GM12878 (cell line): ENCODE measurements around the gene APCDD1L. TPM values are rescaled to one million over a fixed set of nuclear protein-coding genes. Genes with fewer than 3 reads are reported as not detected.

ENCODE experiments used
- ATAC-seq: fragments of 200-7000 bp; cut with Tn5 transposase; 3 replicates; pipeline ENCODE4 v1.9.1; 2020; ENCODE audit warnings: mild to moderate bottlenecking, moderate library complexity
- BruUV-seq: library from RNA; stranded (reverse); fragments of 400-500 nt; replicated peaks from 2 replicates; lab custom pipeline; 2021; lab: Mats Ljungman, UMichigan
- CTCF ChIA-PET: fragments of 300-600 bp; sonication (Branson Sonifier 250); formaldehyde crosslinking; extraction: SDS; loops from one replicate; lab custom pipeline; 2021; ENCODE audit warnings: inconsistent platforms; lab: Yijun Ruan, JAX
- POLR2A ChIA-PET: fragments of 350-600 bp; formaldehyde crosslinking; extraction: SDS; loops from one replicate; lab custom pipeline; 2021; ENCODE audit warnings: inconsistent platforms; lab: Charles Lee
- RAD21 ChIA-PET: fragments of 300-600 bp; sonication (Branson Sonifier 250); formaldehyde crosslinking; loops from one replicate; lab custom pipeline; 2023; ENCODE audit warnings: antibody characterized with exemption; ENCODE audit not compliant: unreplicated experiment; lab: Charles Lee
- SMC1A ChIA-PET: fragments of 300-600 bp; sonication (Branson Sonifier 250); formaldehyde crosslinking; loops from one replicate; lab custom pipeline; 2023; ENCODE audit not compliant: unreplicated experiment, uncharacterized antibody; lab: Charles Lee
- DNase-seq: peaks from one replicate; pipeline ENCODE4 v3.0.0-alpha.2; 2011; ENCODE audit warnings: low read depth, low spot score
- FAIRE-seq: peaks from 3 replicates; lab custom pipeline; 2011; peaks lifted over from hg19 to GRCh38; lab: Jason Lieb, UNC
- H2AFZ ChIP-seq: 2 replicates; pipeline ENCODE4 v1.6.0; 2011; ENCODE audit warnings: low read depth, low read length, control low read depth; ENCODE audit not compliant: control insufficient read depth
- H3K27ac ChIP-seq: 2 replicates; pipeline ENCODE4 v1.5.1; 2011; ENCODE audit warnings: control low read depth; ENCODE audit not compliant: control insufficient read depth, insufficient read depth
- H3K27me3 ChIP-seq, 2 experiments: replicated peaks in 1 of 2; 2 replicates each; pipeline versions ENCODE4 v1.6.0 to v1.6.1; 2011; ENCODE audit warnings: low read length in 1 of 2; ENCODE audit not compliant: control insufficient read depth in 2 of 2, insufficient read depth in 2 of 2
- H3K36me3 ChIP-seq, 2 experiments: 2 replicates each; pipeline ENCODE4 v1.5.1; 2011; ENCODE audit warnings: low read length in 1 of 2; ENCODE audit not compliant: control insufficient read depth in 2 of 2, insufficient read depth in 2 of 2
- H3K4me1 ChIP-seq: 2 replicates; pipeline ENCODE4 v1.6.1; 2011; ENCODE audit warnings: mild to moderate bottlenecking, low read length, moderate library complexity, mixed read lengths; ENCODE audit not compliant: control insufficient read depth, insufficient read depth
- H3K4me2 ChIP-seq: 2 replicates; pipeline ENCODE4 v1.6.0; 2011; ENCODE audit warnings: control low read depth; ENCODE audit not compliant: control insufficient read depth, insufficient read depth
- H3K4me3 ChIP-seq: fragments of 200-600 bp; sonication (generic); 2 replicates; pipeline ENCODE4 v1.5.1; 2016
- H3K79me2 ChIP-seq: 2 replicates; pipeline ENCODE4 v1.6.0; 2011; ENCODE audit warnings: low read length; ENCODE audit not compliant: control insufficient read depth, insufficient read depth
- H3K9ac ChIP-seq: 2 replicates; pipeline ENCODE4 v1.8.0; 2011; ENCODE audit warnings: low read length, control low read depth, mixed read lengths; ENCODE audit not compliant: control insufficient read depth, insufficient read depth
- H3K9me3 ChIP-seq: replicated peaks from 3 replicates; pipeline ENCODE4 v1.5.1; 2011; ENCODE audit warnings: mild to moderate bottlenecking, low read length; ENCODE audit not compliant: control insufficient read depth, insufficient read depth
- H4K20me1 ChIP-seq: 2 replicates; pipeline ENCODE4 v1.6.0; 2011; ENCODE audit not compliant: control insufficient read depth, insufficient read depth
- ATF7 ChIP-seq: fragments of 450-650 bp; IDR thresholded peaks from 2 replicates; pipeline ENCODE4 v1.6.1; 2016; ENCODE audit warnings: low read depth, mild to moderate bottlenecking
- PRDM15 ChIP-seq: fragments of 450-650 bp; formaldehyde crosslinking; IDR thresholded peaks from 2 replicates; pipeline ENCODE4 v1.4.0; 2020; ENCODE audit warnings: mild to moderate bottlenecking, moderate library complexity
- SP1 ChIP-seq: IDR thresholded peaks from one replicate; pipeline ENCODE4 v1.6.1; 2011; ENCODE audit warnings: low read depth, low read length
- SREBF1 ChIP-seq: IDR thresholded peaks from 2 replicates; pipeline ENCODE4 v1.6.1; 2012; ENCODE audit warnings: mild to moderate bottlenecking, low read length
- TCF3 ChIP-seq: IDR thresholded peaks from 2 replicates; pipeline ENCODE4 v1.6.1; 2012; ENCODE audit warnings: low read depth, mild to moderate bottlenecking, low read length, borderline replicate concordance; ENCODE audit not compliant: insufficient read depth
- USF2 ChIP-seq: IDR thresholded peaks from 2 replicates; pipeline ENCODE4 v1.6.1; 2011; ENCODE audit warnings: low read depth, low read length, improper control_type of control experiment, borderline replicate concordance
- ZNF217 ChIP-seq: fragments of 450-650 bp; IDR thresholded peaks from 2 replicates; pipeline ENCODE4 v1.6.1; 2017; ENCODE audit warnings: antibody characterized with exemption, mild to moderate bottlenecking
- WGBS: methylation state at CpG from one replicate; pipeline ENCODE4 v1.1.6; 2016; ENCODE audit warnings: low lambda C conversion rate; ENCODE audit not compliant: insufficient replicate concordance, insufficient coverage; ENCODE audit errors: missing lambda C conversion rate; 5-methylcytosine and 5-hydroxymethylcytosine counted together
- in situ Hi-C: fragments of 300-500 bp; cut with MboI; formaldehyde crosslinking; loops from 9 replicates; pipeline ENCODE4 v1.14.3; 2018; ENCODE audit warnings: mixed read lengths
- intact Hi-C: fragments of 100-400 bp; cut with micrococcal nuclease; formaldehyde crosslinking; loops from one replicate; pipeline ENCODE4 v1.14.2; 2022; ENCODE audit not compliant: unreplicated experiment
- polyA plus RNA-seq, 11 experiments: library from polyadenylated mRNA; depleted of rRNA in 4 of 11; unstranded in 6 of 11; stranded (reverse) in 5 of 11; fragments of >200 nt; fragmentation: Nextera tagmentation in 4 of 11; fragmentation: Illumina TruSeq in 1 of 11; extraction: Ambion mirVana in 4 of 11; extraction: Trizol in 1 of 11; gene quantifications; 1 replicate in 1 of 11; 2 replicates in 10 of 11; pipeline versions ENCODE4 v1.2.1 to v1.2.3, GENCODE V29; 2011 to 2016; ENCODE audit warnings: inconsistent platforms in 2 of 11, missing spikeins in 2 of 11, low read depth in 1 of 11
- total RNA-seq, 4 experiments: library from RNA; depleted of rRNA in 3 of 4; stranded (reverse); fragments of >200 nt in 3 of 4; fragmentation: Illumina TruSeq in 1 of 4; extraction: Trizol in 1 of 4; gene quantifications; 2 replicates each; pipeline versions ENCODE4 v1.2.1 to v1.2.3, GENCODE V29; 2013 to 2021

The APCDD1L gene
- total and polyA plus RNA-seq, 10 of the 15 experiments (the other 5 are each of a cell fraction or from before 2014, with no cell fraction given), result 0.14 to 0.50 TPM; not detected in 8

DNA sequence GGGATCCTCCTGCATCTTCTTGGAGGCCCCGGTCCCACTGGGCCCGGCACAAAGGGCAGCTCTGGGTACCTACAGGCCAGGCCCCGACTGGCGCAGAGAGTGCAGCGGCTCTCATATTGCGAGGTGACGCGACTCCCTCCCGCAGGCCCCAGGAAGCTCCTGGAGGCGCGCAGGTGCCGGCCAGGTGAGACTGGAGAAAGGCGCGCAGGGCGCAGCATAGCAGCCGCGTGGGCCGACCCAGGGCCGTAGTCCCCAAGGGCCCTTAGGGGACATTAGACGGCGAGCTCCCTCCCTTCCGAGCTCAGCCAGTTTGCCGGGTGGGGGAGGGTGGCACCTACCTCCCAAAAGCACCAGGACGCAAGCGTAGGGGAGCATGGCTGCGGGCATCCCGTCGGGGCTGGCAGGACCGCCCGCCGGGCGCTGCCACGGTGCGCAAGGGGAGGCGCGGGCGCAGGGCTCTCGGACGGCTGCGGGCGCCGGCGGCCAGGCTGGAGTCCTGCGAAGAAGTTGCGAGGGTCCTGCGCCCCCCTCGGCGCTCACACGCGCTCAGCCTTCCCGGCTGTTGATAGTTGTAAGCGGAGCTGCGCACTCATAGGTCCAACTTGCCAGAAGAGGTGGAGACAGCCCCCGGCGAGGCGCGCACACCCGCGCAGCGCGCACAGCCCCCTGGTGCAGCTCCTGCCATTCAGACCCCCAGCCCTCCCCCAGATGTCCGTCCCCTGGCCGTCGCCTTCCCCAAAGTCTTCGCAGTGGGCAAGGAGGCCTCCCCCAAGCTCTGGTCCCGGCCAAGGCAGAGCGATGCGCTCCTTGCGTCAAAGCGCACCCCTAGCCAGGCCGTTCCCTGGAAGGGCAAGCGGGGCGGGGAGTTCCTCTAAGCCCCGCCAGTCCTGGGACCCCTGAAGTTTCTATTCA, 622 bp downstream of the APCDD1L start (continued):
- TF ChIP-seq PRDM15 (CRISPR knock-in tag) (no peak), ATF7 (no peak), SP1 (no peak)

DNA sequence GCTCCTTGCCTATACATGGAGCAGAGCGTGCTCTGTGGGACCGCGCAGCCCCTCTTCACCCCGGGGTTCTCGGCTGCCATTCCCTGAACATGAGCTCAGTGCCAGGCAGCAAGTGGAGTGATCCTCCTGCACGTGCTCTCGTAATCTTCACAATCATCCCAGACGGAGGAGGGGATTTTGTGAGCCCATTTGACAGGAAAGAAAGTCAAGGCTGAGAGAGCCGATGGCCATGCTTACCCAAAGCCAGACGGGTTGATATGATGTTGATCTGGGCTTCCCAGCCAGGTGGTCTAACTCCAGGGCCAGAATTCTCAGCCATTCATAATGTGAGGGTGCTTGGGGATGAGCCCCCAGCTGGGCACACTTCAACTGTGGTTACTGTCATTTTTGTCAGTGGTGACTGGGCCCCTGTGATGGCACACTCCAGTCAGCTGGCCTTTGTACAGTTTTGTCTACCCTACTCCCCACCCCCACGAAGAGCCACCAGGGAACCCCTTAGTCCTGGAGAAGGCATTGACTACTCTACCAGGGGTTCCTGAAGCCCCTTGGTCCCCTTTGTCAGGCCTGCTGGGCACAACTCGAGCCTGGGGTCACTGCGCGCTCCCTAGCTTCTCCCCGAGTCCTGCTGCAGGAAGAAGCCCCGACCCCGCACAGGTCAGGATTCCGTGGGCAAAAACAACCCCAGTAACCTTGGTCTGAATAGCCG, 1.5 kb downstream of the APCDD1L start:
- RAD21 ChIA-PET, result no interaction called here
- in situ Hi-C loops, result no loop called here

More for the DNA sequence above, 1.5 kb downstream of the APCDD1L start:
- CTCF ChIA-PET, result no interaction called here
- no peak for FAIRE-seq
- intact Hi-C loops, result no loop called here
- no peak for DNase-seq
- no peaks in the 10 kb centered on the region for H3K36me3 ChIP-seq
- H3K27me3 ChIP-seq, result no peaks in the 10 kb centered on the region; a peak in 2 of 4 replicates
- no peaks in the 10 kb centered on the region for H3K79me2 ChIP-seq
- no TSS peak for BruUV-seq
- H3K4me1 ChIP-seq, result no peaks in the 10 kb centered on the region
- no peak for TF ChIP-seq SREBF1
- no peak for TF ChIP-seq TCF3
- TF ChIP-seq USF2, result no peak
- no peak for TF ChIP-seq ZNF217
- TF ChIP-seq, all 136 proteins: peak for 0
- Histone ChIP-seq H3K4me3 (no peak overlapping the region), H3K4me2 (no peak overlapping the region), H3K27ac (no peak overlapping the region), H3K9ac (no peak overlapping the region), H2AFZ (no peak overlapping the region), H3K9me3 (no peaks in the 10 kb centered on the region), H4K20me1 (no peaks in the 10 kb centered on the region)
- ChIA-PET SMC1A (no interaction called here), POLR2A (no interaction called here)
- no peak for ATAC-seq
- WGBS, result 48% methylated on average over 19 of the region's 19 CpGs
